ENCODE results near the gene APH1B.

APH1B gene

GRCh38 chr15:63299943-63300575 lies 22.7 kb downstream of the APH1B start:
- no peak overlapping the region for H3K4me3 ChIP-seq (ENCODE audit: insufficient read depth in 1 of 2, low read depth in 1 of 2, low read length in 2 of 2)
- H2BK5ac ChIP-seq (ENCODE audit: low read depth, low read length, poor library complexity, severe bottlenecking), result no peak overlapping the region
- no peak overlapping the region for H2BK12ac ChIP-seq (ENCODE audit: low read length in 2 of 2)
- H2BK120ac ChIP-seq (ENCODE audit: low read depth, low read length), result no peak overlapping the region
- H2AK5ac ChIP-seq (ENCODE audit: low read length, severe bottlenecking), result peak overlapping the region; percentile 92
- peaks cover 5% of the 10 kb centered on the region for H3K79me1 ChIP-seq (replicated peaks; ENCODE audit: low read length, poor library complexity, severe bottlenecking)
- 80% methylated on average over 7 of the region's 7 CpGs for WGBS
- DNase-seq, result no peak
- peak overlapping the region; percentile 8 for H3K27ac ChIP-seq (ENCODE audit: low read length, poor library complexity, severe bottlenecking)
- H3K4ac ChIP-seq (ENCODE audit: low read depth in 1 of 2, low read length in 2 of 2), result no peak overlapping the region
- no peak overlapping the region for H3K4me2 ChIP-seq (ENCODE audit: low read length, poor library complexity, severe bottlenecking)
- H3K9ac ChIP-seq (ENCODE audit: low read length), result no peak overlapping the region
- no peak overlapping the region for H4K91ac ChIP-seq (ENCODE audit: low read length)
- H4K8ac ChIP-seq (ENCODE audit: low read length), result no peak overlapping the region
- no peak overlapping the region for H3K14ac ChIP-seq (ENCODE audit: low read length in 2 of 2)
- H3K27me3 ChIP-seq (ENCODE audit: control insufficient read depth in 1 of 2, insufficient read depth in 1 of 2, low read length in 2 of 2), result no peaks in the 10 kb centered on the region
- H2BK15ac ChIP-seq (ENCODE audit: low read depth, poor library complexity, severe bottlenecking), result no peak overlapping the region
- H3K4me1 ChIP-seq (ENCODE audit: control insufficient read depth, insufficient read depth, low read depth, low read length), result peaks cover 11% of the 10 kb centered on the region
- no peaks in the 10 kb centered on the region for H3K9me3 ChIP-seq (ENCODE audit: control insufficient read depth, low read length)
- H2AFZ ChIP-seq (ENCODE audit: low read depth, low read length), result no peak overlapping the region
- no peak overlapping the region for H3K18ac ChIP-seq (ENCODE audit: low read depth in 1 of 2, low read length in 2 of 2)
- H3K23ac ChIP-seq (ENCODE audit: low read length in 2 of 2), result no peak overlapping the region
- H3K36me3 ChIP-seq (ENCODE audit: control insufficient read depth in 1 of 2, insufficient read depth in 2 of 2, low read depth in 1 of 2, low read length in 2 of 2), result peaks cover 13 to 89% of the 10 kb centered on the region in 2 experiments

DNA sequence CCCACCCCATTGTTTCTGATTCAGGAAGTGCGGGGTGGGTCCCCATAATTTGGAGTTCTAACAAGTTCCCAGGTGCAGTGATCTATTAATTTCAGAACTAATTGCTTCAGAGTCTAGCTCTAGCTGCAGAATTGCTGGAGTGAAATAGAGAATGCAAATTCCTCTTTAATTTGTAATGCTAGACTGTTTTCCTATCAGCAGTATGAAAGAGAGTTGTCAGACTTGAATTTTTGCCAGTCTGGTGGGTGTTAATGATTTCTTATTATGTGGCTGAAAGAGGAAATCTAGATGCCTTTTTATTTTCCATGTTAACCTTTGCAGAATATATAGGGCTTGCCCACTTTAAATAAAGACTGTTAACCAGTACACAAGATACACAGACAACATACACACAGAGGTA lies 23.7 kb downstream of the APH1B start:
- Histone ChIP-seq H3K18ac (ENCODE audit: low read depth in 1 of 2, low read length in 2 of 2) (no peak overlapping the region), H3K79me1 (replicated peaks; ENCODE audit: low read length, poor library complexity, severe bottlenecking) (peaks cover 3% of the 10 kb centered on the region), H4K91ac (ENCODE audit: low read length) (no peak overlapping the region), H2BK120ac (ENCODE audit: low read depth, low read length) (no peak overlapping the region), H3K4me1 (ENCODE audit: control insufficient read depth, insufficient read depth, low read depth, low read length) (peaks cover 13% of the 10 kb centered on the region), H3K36me3 (ENCODE audit: control insufficient read depth in 1 of 2, insufficient read depth in 2 of 2, low read depth in 1 of 2, low read length in 2 of 2) (peaks cover 16 to 91% of the 10 kb centered on the region in 2 experiments), H2BK12ac (ENCODE audit: low read length in 2 of 2) (no peak overlapping the region), H3K14ac (ENCODE audit: low read length in 2 of 2) (no peak overlapping the region), H3K4me3 (ENCODE audit: insufficient read depth in 1 of 2, low read depth in 1 of 2, low read length in 2 of 2) (no peak overlapping the region), H3K27ac (ENCODE audit: low read length, poor library complexity, severe bottlenecking) (peak overlapping the region; percentile 97), H3K4ac (ENCODE audit: low read depth in 1 of 2, low read length in 2 of 2) (no peak overlapping the region), H2AK5ac (ENCODE audit: low read length, severe bottlenecking) (no peak overlapping the region), H2AFZ (ENCODE audit: low read depth, low read length) (no peak overlapping the region), H3K9ac (ENCODE audit: low read length) (no peak overlapping the region), H2BK5ac (ENCODE audit: low read depth, low read length, poor library complexity, severe bottlenecking) (peak overlapping the region; percentile 95), H3K27me3 (ENCODE audit: control insufficient read depth in 1 of 2, insufficient read depth in 1 of 2, low read length in 2 of 2) (no peaks in the 10 kb centered on the region), H3K4me2 (ENCODE audit: low read length, poor library complexity, severe bottlenecking) (peak overlapping the region; percentile 46), H2BK15ac (ENCODE audit: low read depth, poor library complexity, severe bottlenecking) (no peak overlapping the region), H3K9me3 (ENCODE audit: control insufficient read depth, low read length) (no peaks in the 10 kb centered on the region), H3K23ac (ENCODE audit: low read length in 2 of 2) (no peak overlapping the region), H4K8ac (ENCODE audit: low read length) (no peak overlapping the region)
- DNase-seq, result no peak
- 100% methylated on average over 1 of the region's 1 CpG for WGBS

DNA sequence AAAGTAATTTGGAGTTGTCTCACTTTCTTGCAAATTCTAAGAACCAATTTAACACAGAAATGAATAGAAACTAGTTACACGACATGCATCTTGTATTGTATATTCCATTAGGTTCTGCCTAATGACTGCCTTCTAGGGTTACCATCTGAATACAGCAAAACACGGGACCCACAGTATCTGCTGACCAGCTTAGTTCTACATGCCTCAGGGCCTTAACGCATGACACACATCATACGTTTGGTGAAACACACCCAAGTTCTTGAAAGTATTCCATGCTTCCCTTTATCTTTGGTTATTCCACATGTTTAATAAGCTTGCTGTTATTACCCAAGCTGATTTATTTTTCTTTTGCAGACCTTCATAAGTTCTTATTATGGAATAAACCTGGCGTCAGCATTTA lies 27.9 kb downstream of the APH1B start:
- H2AFZ ChIP-seq (ENCODE audit: low read depth, low read length), result no peak overlapping the region
- H3K4me3 ChIP-seq (ENCODE audit: insufficient read depth in 1 of 2, low read depth in 1 of 2, low read length in 2 of 2), result no peak overlapping the region
- no peak overlapping the region for H3K14ac ChIP-seq (ENCODE audit: low read length in 2 of 2)
- H3K4me1 ChIP-seq (ENCODE audit: control insufficient read depth, insufficient read depth, low read depth, low read length), result peaks cover 14% of the 10 kb centered on the region
- no peak overlapping the region for H2AK5ac ChIP-seq (ENCODE audit: low read length, severe bottlenecking)
- no peak overlapping the region for H4K91ac ChIP-seq (ENCODE audit: low read length)
- WGBS, result 98% methylated on average over 5 of the region's 5 CpGs
- no peaks in the 10 kb centered on the region for H3K9me3 ChIP-seq (ENCODE audit: control insufficient read depth, low read length)
- H3K9ac ChIP-seq (ENCODE audit: low read length), result no peak overlapping the region
- no peak overlapping the region for H3K23ac ChIP-seq (ENCODE audit: low read length in 2 of 2)
- no peak overlapping the region for H2BK12ac ChIP-seq (ENCODE audit: low read length in 2 of 2)
- no peak overlapping the region for H4K8ac ChIP-seq (ENCODE audit: low read length)
- H3K36me3 ChIP-seq (ENCODE audit: control insufficient read depth in 1 of 2, insufficient read depth in 2 of 2, low read depth in 1 of 2, low read length in 2 of 2), result peaks cover 15 to 82% of the 10 kb centered on the region in 2 experiments
- DNase-seq, result no peak
- peaks cover 2% of the 10 kb centered on the region for H3K79me1 ChIP-seq (replicated peaks; ENCODE audit: low read length, poor library complexity, severe bottlenecking)
- H2BK120ac ChIP-seq (ENCODE audit: low read depth, low read length), result no peak overlapping the region
- no peak overlapping the region for H2BK15ac ChIP-seq (ENCODE audit: low read depth, poor library complexity, severe bottlenecking)
- H3K27ac ChIP-seq (ENCODE audit: low read length, poor library complexity, severe bottlenecking), result no peak overlapping the region
- no peak overlapping the region for H3K18ac ChIP-seq (ENCODE audit: low read depth in 1 of 2, low read length in 2 of 2)
- H3K27me3 ChIP-seq (ENCODE audit: control insufficient read depth in 1 of 2, insufficient read depth in 1 of 2, low read length in 2 of 2), result no peaks in the 10 kb centered on the region
- H3K4me2 ChIP-seq (ENCODE audit: low read length, poor library complexity, severe bottlenecking), result no peak overlapping the region
- H3K4ac ChIP-seq (ENCODE audit: low read depth in 1 of 2, low read length in 2 of 2), result no peak overlapping the region
- no peak overlapping the region for H2BK5ac ChIP-seq (ENCODE audit: low read depth, low read length, poor library complexity, severe bottlenecking)

DNA sequence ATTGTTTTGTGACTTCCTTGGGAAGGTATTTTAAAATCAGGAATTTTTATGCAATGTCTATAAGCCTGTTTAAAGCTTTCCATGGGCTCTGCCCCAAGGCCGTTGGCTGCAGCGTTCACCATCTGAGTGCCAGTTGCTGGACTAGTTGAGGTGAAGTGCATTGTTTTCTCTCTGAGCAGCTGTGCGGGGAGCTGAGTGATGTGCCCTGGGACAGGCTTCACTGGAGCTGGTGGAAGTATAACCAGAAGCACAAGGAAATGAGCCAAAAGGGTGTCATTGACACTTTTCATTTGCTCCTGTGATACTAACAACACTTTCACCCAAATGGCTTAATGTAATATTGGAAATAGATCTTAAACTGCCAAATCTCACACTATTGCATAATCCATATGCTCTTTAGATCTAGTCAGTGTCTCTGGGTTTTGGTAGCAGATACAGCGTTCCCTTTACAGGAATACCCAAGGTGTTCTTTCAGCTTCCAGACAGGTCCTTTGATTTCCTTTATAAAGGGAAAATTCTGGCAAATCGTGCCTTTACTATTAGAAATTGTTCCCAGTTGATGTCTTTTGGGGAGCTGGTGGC lies 29.2 kb downstream of the APH1B start:
- DNase-seq, result no peak
- H3K4ac ChIP-seq (ENCODE audit: low read depth in 1 of 2, low read length in 2 of 2), result no peak overlapping the region
- peaks cover 15 to 69% of the 10 kb centered on the region in 2 experiments for H3K36me3 ChIP-seq (ENCODE audit: control insufficient read depth in 1 of 2, insufficient read depth in 2 of 2, low read depth in 1 of 2, low read length in 2 of 2)
- no peak overlapping the region for H2AK5ac ChIP-seq (ENCODE audit: low read length, severe bottlenecking)
- no peak overlapping the region for H3K14ac ChIP-seq (ENCODE audit: low read length in 2 of 2)
- H3K27ac ChIP-seq (ENCODE audit: low read length, poor library complexity, severe bottlenecking), result no peak overlapping the region
- WGBS, result 95% methylated on average over 5 of the region's 5 CpGs
- H2BK15ac ChIP-seq (ENCODE audit: low read depth, poor library complexity, severe bottlenecking), result no peak overlapping the region
- no peaks in the 10 kb centered on the region for H3K9me3 ChIP-seq (ENCODE audit: control insufficient read depth, low read length)
- H3K4me3 ChIP-seq (ENCODE audit: insufficient read depth in 1 of 2, low read depth in 1 of 2, low read length in 2 of 2), result no peak overlapping the region
- H3K27me3 ChIP-seq (ENCODE audit: control insufficient read depth in 1 of 2, insufficient read depth in 1 of 2, low read length in 2 of 2), result no peaks in the 10 kb centered on the region
- H2BK12ac ChIP-seq (ENCODE audit: low read length in 2 of 2), result no peak overlapping the region
- H3K9ac ChIP-seq (ENCODE audit: low read length), result no peak overlapping the region
- H4K91ac ChIP-seq (ENCODE audit: low read length), result no peak overlapping the region
- H3K18ac ChIP-seq (ENCODE audit: low read depth in 1 of 2, low read length in 2 of 2), result no peak overlapping the region
- H3K79me1 ChIP-seq (replicated peaks; ENCODE audit: low read length, poor library complexity, severe bottlenecking), result peaks cover 2% of the 10 kb centered on the region
- H3K23ac ChIP-seq (ENCODE audit: low read length in 2 of 2), result no peak overlapping the region
- H2AFZ ChIP-seq (ENCODE audit: low read depth, low read length), result no peak overlapping the region
- no peak overlapping the region for H3K4me2 ChIP-seq (ENCODE audit: low read length, poor library complexity, severe bottlenecking)
- H2BK120ac ChIP-seq (ENCODE audit: low read depth, low read length), result no peak overlapping the region
- peaks cover 12% of the 10 kb centered on the region for H3K4me1 ChIP-seq (ENCODE audit: control insufficient read depth, insufficient read depth, low read depth, low read length)
- no peak overlapping the region for H4K8ac ChIP-seq (ENCODE audit: low read length)
- no peak overlapping the region for H2BK5ac ChIP-seq (ENCODE audit: low read depth, low read length, poor library complexity, severe bottlenecking)
